Mesodermal cell (in vitro differentiated cells): Measurements from ENCODE around the gene GID4.

Experiments
- H3K27ac ChIP-seq: 2 replicates; pipeline ENCODE4 v1.7.0; 2013; ENCODE audit warnings: mild to moderate bottlenecking, low read depth, low read length, moderate library complexity; ENCODE audit not compliant: severe bottlenecking
- H3K36me3 ChIP-seq: 2 replicates; pipeline ENCODE4 v1.7.1; 2013; ENCODE audit warnings: mild to moderate bottlenecking, low read length, moderate library complexity; ENCODE audit not compliant: control insufficient read depth, insufficient read depth
- H3K4me1 ChIP-seq: one replicate; pipeline ENCODE4 v1.7.1; 2013; ENCODE audit warnings: mild to moderate bottlenecking, low read length; ENCODE audit not compliant: insufficient read depth, control insufficient read depth, poor library complexity, severe bottlenecking
- H3K4me3 ChIP-seq: 2 replicates; pipeline ENCODE4 v1.7.0; 2013; ENCODE audit warnings: low read length, control low read depth, mild to moderate bottlenecking; ENCODE audit not compliant: insufficient read depth, poor library complexity, severe bottlenecking; ENCODE audit errors: extremely low read depth
- H3K9me3 ChIP-seq: 2 replicates; pipeline ENCODE4 v1.7.1; 2013; ENCODE audit warnings: mild to moderate bottlenecking, low read length, moderate library complexity; ENCODE audit not compliant: control insufficient read depth
- WGBS, 2 experiments: methylation state at CpG; one replicate each; pipeline ENCODE4 v1.1.5; 2013; ENCODE audit warnings: missing lambda C conversion rate in 2 of 2; ENCODE audit not compliant: insufficient coverage in 2 of 2; 5-methylcytosine and 5-hydroxymethylcytosine counted together

Gene GID4

GRCh38 chr17:18110636-18111145, 71.5 kb downstream of the GID4 start:
- WGBS, 2 experiments = 88 to 97% methylated on average over 3 of the region's 4 CpGs
- Histone ChIP-seq H3K36me3 (peaks cover 12% of the 10 kb centered on the region), H3K9me3 (no peaks in the 10 kb centered on the region), H3K4me1 (peaks cover 4% of the 10 kb centered on the region), H3K4me3 (no peak overlapping the region), H3K27ac (no peak overlapping the region)

GRCh38 chr17:18111330-18111971, 72.2 kb downstream of the GID4 start:
- Histone ChIP-seq H3K4me3 (no peak overlapping the region), H3K36me3 (peaks cover 6% of the 10 kb centered on the region), H3K27ac (no peak overlapping the region), H3K9me3 (no peaks in the 10 kb centered on the region), H3K4me1 (peaks cover 4% of the 10 kb centered on the region)
- WGBS, 2 experiments = 83% methylated on average over 5 of the region's 6 CpGs

- Histone ChIP-seq H3K36me3 (no peaks in the 10 kb centered on the region), H3K4me3 (no peak overlapping the region), H3K4me1 (peaks cover 4% of the 10 kb centered on the region), H3K9me3 (peaks cover 9% of the 10 kb centered on the region), H3K27ac (no peak overlapping the region)
- 75 to 77% methylated on average over 5 to 6 of the region's 7 CpGs for WGBS, 2 experiments
Observed at GRCh38 chr17:18115517-18115916, 76.3 kb downstream of the GID4 start.

- Histone ChIP-seq H3K27ac (no peak overlapping the region), H3K9me3 (peaks cover 9% of the 10 kb centered on the region), H3K4me1 (peaks cover 4% of the 10 kb centered on the region), H3K36me3 (no peaks in the 10 kb centered on the region), H3K4me3 (no peak overlapping the region)
- WGBS, 2 experiments = 94 to 97% methylated on average over 4 of the region's 5 CpGs
Observed at GRCh38 chr17:18116078-18116477, 76.9 kb downstream of the GID4 start.

GRCh38 chr17:18117533-18117932, 78.3 kb downstream of the GID4 start:
- Histone ChIP-seq H3K9me3 (peaks cover 9% of the 10 kb centered on the region), H3K4me3 (no peak overlapping the region), H3K27ac (no peak overlapping the region), H3K4me1 (peaks cover 4% of the 10 kb centered on the region), H3K36me3 (no peaks in the 10 kb centered on the region)
- WGBS, 2 experiments = 83% methylated on average over 1 of the region's 1 CpG; no CpG with 5 or more reads in 1 of the 2 experiments
